K562 (cell line): ENCODE measurements around the gene P2RX2. TPM values are rescaled to one million over a fixed set of nuclear protein-coding genes. Genes with fewer than 3 reads are reported as not detected.

ENCODE experiments used
- ATAC-seq: fragments of 200-7000 bp; cut with Tn5 transposase; 3 replicates; pipeline ENCODE4 v1.9.1; 2020; ENCODE audit warnings: moderate library complexity
- BruUV-seq: library from RNA; stranded (reverse); fragments of 400-500 nt; replicated peaks from 2 replicates; lab custom pipeline; 2021; lab: Mats Ljungman, UMichigan
- CTCF ChIA-PET: fragments of 300-600 bp; formaldehyde crosslinking; extraction: SDS; loops from one replicate; lab custom pipeline; 2021; ENCODE audit warnings: low intra/inter-chr PET ratio; lab: Yijun Ruan, JAX
- POLR2A ChIA-PET: fragments of 300-600, 350-650 bp; sonication (Branson Sonifier 250); formaldehyde crosslinking; extraction: SDS; loops from one replicate; lab custom pipeline; 2021; ENCODE audit warnings: antibody characterized with exemption, inconsistent platforms; lab: Yijun Ruan, JAX
- DNase-seq, 4 experiments: peaks; one replicate each; pipeline versions ENCODE4 v3.0.0 to v3.0.0-alpha.2; 2011 to 2018; ENCODE audit warnings: low spot score in 3 of 4, mixed read lengths in 3 of 4; ENCODE audit errors: extremely low read depth in 1 of 4
- FAIRE-seq: peaks from 2 replicates; lab custom pipeline; 2011; peaks lifted over from hg19 to GRCh38; lab: Jason Lieb, UNC
- H2AFZ ChIP-seq: 2 replicates; pipeline ENCODE4 v1.6.0; 2011; ENCODE audit warnings: low read depth, low read length, control low read depth, inconsistent platforms
- H3K27ac ChIP-seq: fragments of 200-600 bp; 3 replicates; pipeline ENCODE4 v1.8.0; 2011; ENCODE audit warnings: low read depth, mild to moderate bottlenecking, control low read depth, inconsistent platforms, low read length, moderate library complexity, mixed read lengths; ENCODE audit errors: extremely low read depth
- H3K27me3 ChIP-seq, 2 experiments: fragments of 300-600 bp in 1 of 2; 2 replicates in 1 of 2; 3 replicates in 1 of 2; pipeline versions ENCODE4 v1.6.0 to v1.8.0; 2011; ENCODE audit warnings: inconsistent platforms in 2 of 2, low read length in 2 of 2, mild to moderate bottlenecking in 1 of 2, mixed read lengths in 1 of 2, moderate library complexity in 1 of 2; ENCODE audit not compliant: control insufficient read depth in 2 of 2, insufficient read depth in 2 of 2
- H3K36me3 ChIP-seq: fragments of 300-600 bp; 3 replicates; pipeline ENCODE4 v1.8.0; 2011; ENCODE audit warnings: mild to moderate bottlenecking, low read length, inconsistent platforms; ENCODE audit not compliant: control insufficient read depth, insufficient read depth
- H3K4me1 ChIP-seq, 2 experiments: fragments of 200-600 bp in 1 of 2; replicated peaks in 1 of 2; 2 replicates in 1 of 2; 3 replicates in 1 of 2; pipeline versions ENCODE4 v1.5.1 to v1.8.0; 2011; ENCODE audit warnings: inconsistent platforms in 2 of 2, low read length in 2 of 2, mild to moderate bottlenecking in 1 of 2, mixed read lengths in 1 of 2, moderate library complexity in 1 of 2; ENCODE audit not compliant: control insufficient read depth in 2 of 2, insufficient read depth in 2 of 2
- H3K4me2 ChIP-seq: 2 replicates; pipeline ENCODE4 v1.6.1; 2011; ENCODE audit warnings: low read length, control low read depth, inconsistent platforms, mixed read lengths; ENCODE audit not compliant: insufficient read depth
- H3K4me3 ChIP-seq: fragments of 200-600 bp; sonication (generic), shearing (Covaris generic); 2 replicates; pipeline ENCODE4 v1.5.1; 2016; ENCODE audit warnings: control low read depth, inconsistent platforms
- H3K79me2 ChIP-seq: fragments of 200-600 bp; 3 replicates; pipeline ENCODE4 v1.8.0; 2011; ENCODE audit warnings: low read length, inconsistent platforms; ENCODE audit not compliant: control insufficient read depth, insufficient read depth
- H3K9ac ChIP-seq, 2 experiments: 2 replicates each; pipeline versions ENCODE4 v1.6.0 to v1.6.1; 2011; ENCODE audit warnings: low read depth in 2 of 2, low read length in 2 of 2, control low read depth in 1 of 2, inconsistent platforms in 1 of 2, mild to moderate bottlenecking in 1 of 2, mixed read lengths in 1 of 2; ENCODE audit not compliant: insufficient read depth in 1 of 2
- H3K9me1 ChIP-seq: one replicate; pipeline ENCODE4 v1.6.0; 2011; ENCODE audit warnings: inconsistent platforms, mild to moderate bottlenecking, low read length, moderate library complexity; ENCODE audit not compliant: control insufficient read depth, insufficient read depth
- H3K9me3 ChIP-seq: replicated peaks from 2 replicates; pipeline ENCODE4 v1.5.1; 2011; ENCODE audit warnings: low read depth, low read length, inconsistent platforms; ENCODE audit not compliant: control insufficient read depth, insufficient read depth
- H4K20me1 ChIP-seq: replicated peaks from 2 replicates; pipeline ENCODE4 v1.6.1; 2011; ENCODE audit warnings: low read length, inconsistent platforms, mixed read lengths; ENCODE audit not compliant: control insufficient read depth, insufficient read depth
- POLR2AphosphoS5 ChIP-seq: IDR thresholded peaks from 2 replicates; pipeline ENCODE4 v1.6.1; 2011; ENCODE audit warnings: mild to moderate bottlenecking, low read depth, low read length, moderate library complexity; ENCODE audit not compliant: control insufficient read depth, insufficient read depth
- POLR2G ChIP-seq: fragments of 200-400 bp; formaldehyde crosslinking; IDR thresholded peaks from 2 replicates; pipeline ENCODE4 v1.6.1; 2017; ENCODE audit warnings: low read depth, mild to moderate bottlenecking, antibody characterized with exemption, low read length, moderate library complexity
- PTBP1 ChIP-seq: fragments of 200-400 bp; formaldehyde crosslinking; IDR thresholded peaks from 2 replicates; pipeline ENCODE4 v1.6.1; 2017; ENCODE audit warnings: low read depth, low read length
- TARDBP ChIP-seq: fragments of 450-650 bp; IDR thresholded peaks from 2 replicates; pipeline ENCODE4 v1.6.1; 2016
- ZNF668 ChIP-seq: fragments of 250-450 bp; sonication (Bioruptor Pico); IDR thresholded peaks from 2 replicates; pipeline ENCODE4 v1.8.0; 2022; ENCODE audit warnings: mild to moderate bottlenecking, inconsistent platforms
- WGBS: fragments of 100-300 bp; shearing (Covaris generic); methylation state at CpG from one replicate; pipeline ENCODE4 v1.1.6; 2016; ENCODE audit warnings: low coverage, mixed read lengths; ENCODE audit not compliant: insufficient coverage; ENCODE audit errors: missing lambda C conversion rate; 5-methylcytosine and 5-hydroxymethylcytosine counted together
- in situ Hi-C: fragments of 300-500 bp; cut with MboI; formaldehyde crosslinking; loops from 4 replicates; pipeline ENCODE4 v1.15.0; 2018; ENCODE audit warnings: inconsistent platforms, mixed read lengths
- intact Hi-C: fragments of 100-400 bp; cut with micrococcal nuclease; formaldehyde crosslinking; loops from 2 replicates; pipeline ENCODE4 v1.14.2; 2022
- polyA plus RNA-seq, 8 experiments: library from polyadenylated mRNA; depleted of rRNA in 4 of 8; stranded (reverse) in 5 of 8; unstranded in 3 of 8; fragments of >200 nt; fragmentation: Nextera tagmentation in 2 of 8; fragmentation: Illumina TruSeq in 1 of 8; extraction: Ambion mirVana in 2 of 8; extraction: Trizol in 1 of 8; gene quantifications; 2 replicates each; pipeline versions ENCODE4 v1.2.1 to v1.2.3, GENCODE V29; 2011 to 2014; ENCODE audit warnings: inconsistent platforms in 1 of 8, missing spikeins in 1 of 8
- total RNA-seq, 7 experiments: library from RNA; depleted of rRNA in 6 of 7; stranded (reverse); fragments of >200 nt in 6 of 7; fragmentation: Illumina TruSeq in 2 of 7; extraction: Trizol in 2 of 7; gene quantifications; 2 replicates each; pipeline versions ENCODE4 v1.2.1 to v1.2.3, GENCODE V29; 2011 to 2021; ENCODE audit warnings: low replicate concordance in 1 of 7

The P2RX2 gene
- total and polyA plus RNA-seq, 9 of the 15 experiments (the other 6 are each of a cell fraction or from before 2014, with no cell fraction given): not detected

DNA sequence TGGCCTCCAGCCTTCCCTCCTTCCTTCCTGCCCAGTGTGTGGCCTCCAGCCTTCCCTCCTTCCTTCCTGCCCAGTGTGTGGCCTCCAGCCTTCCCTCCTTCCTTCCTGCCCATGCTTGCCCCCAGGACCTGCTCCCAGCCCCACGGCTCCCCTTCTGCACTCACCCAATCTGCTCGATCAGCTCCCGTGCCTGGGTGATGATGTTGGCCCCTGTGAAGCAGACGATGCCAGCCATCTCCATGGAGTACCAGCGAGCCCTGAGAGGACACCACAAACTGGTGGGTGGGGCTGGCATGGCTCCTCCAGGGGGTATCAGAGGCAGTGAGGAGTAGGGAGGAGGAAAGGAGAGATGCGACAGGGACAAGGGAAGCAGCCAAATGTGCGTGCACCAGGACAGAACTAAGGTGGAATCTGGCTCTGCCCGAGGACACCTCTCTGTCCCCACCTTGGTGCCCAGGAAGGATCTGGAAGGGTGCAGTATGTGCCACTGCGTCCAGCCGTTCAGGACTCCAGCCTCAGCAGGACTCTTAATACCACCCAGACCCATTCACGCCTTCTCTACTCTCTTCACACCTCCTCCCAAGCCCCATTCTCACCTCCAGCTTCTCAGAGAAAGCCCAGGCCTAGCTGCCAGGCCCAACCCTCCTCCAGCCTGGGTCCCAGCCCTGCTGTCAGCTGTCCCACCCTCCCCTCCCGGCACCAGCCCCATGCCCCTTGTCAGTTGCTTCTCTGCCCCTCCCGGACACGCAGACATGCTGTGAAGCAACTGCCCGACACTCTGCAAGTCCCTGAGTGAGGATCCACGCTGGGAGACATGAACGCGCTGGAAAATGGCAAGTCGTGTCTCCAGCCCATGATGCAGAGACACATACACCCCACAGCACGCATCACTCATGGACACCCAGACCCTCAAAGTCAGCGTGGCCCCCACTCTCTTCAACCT lies 45.9 kb downstream of the P2RX2 start:
- Histone ChIP-seq H3K9me1 (no peaks in the 10 kb centered on the region), H3K36me3 (peaks cover 100% of the 10 kb centered on the region), H2AFZ (no peak overlapping the region), H3K27me3 (no peaks in the 10 kb centered on the region), H4K20me1 (0 out of 2 replicates have a peak, but pooled peaks cover 3% of the 10 kb centered on the region), H3K9me3 (no peaks in the 10 kb centered on the region), H3K79me2 (no peaks in the 10 kb centered on the region), H3K27ac (no peak overlapping the region), H3K4me2 (no peak overlapping the region), H3K4me1 (no peaks in the 10 kb centered on the region), H3K4me3 (no peak overlapping the region), H3K9ac (no peak overlapping the region)
- ChIA-PET POLR2A (interaction anchor here (0.7 to 2.0 kb wide), 4 partner anchors 10 to 18 kb away, joined by 3 to 5 read pairs (median 4); no protein-coding TSS in a partner anchor), CTCF (no interaction called here)
- no peak for FAIRE-seq
- 95% methylated on average over 14 of the region's 21 CpGs for WGBS
- TF ChIP-seq PTBP1 (no peak), POLR2AphosphoS5 (peak; percentile 18; the same call in 1 of the 2 replicates), ZNF668 (no peak), POLR2G (0 out of 2 replicates have a peak, but pooled peaks have one; percentile 27)
- in situ Hi-C loops: no loop called here
- no peak for DNase-seq
- no peak for ATAC-seq
- intact Hi-C loops: no loop called here
- no TSS peak for BruUV-seq

DNA sequence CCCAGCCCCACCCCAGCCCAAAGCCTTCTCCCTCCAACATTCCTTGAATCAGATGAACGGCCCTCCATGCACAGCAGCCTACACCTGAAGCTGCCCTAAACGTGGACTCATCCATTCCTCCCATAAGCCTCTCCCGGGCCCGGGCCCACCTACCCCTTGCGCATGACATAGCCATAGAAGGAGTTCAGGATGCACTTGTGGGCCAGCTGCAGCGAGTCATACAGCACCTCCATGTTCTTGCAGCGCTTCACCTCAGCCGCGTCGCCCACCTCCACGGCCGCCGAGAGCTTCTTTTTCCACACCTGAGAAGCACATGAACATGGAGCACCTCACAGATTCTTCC lies 46.5 kb downstream of the P2RX2 start:
- H3K27ac ChIP-seq: no peak overlapping the region
- ATAC-seq: no peak
- H3K36me3 ChIP-seq: peaks cover 99% of the 10 kb centered on the region
- intact Hi-C loops (no loop called here), in situ Hi-C loops (no loop called here)
- TF ChIP-seq POLR2G (peak; percentile 29; the same call in 1 of the 2 replicates), TARDBP (no peak)
- H2AFZ ChIP-seq: no peak overlapping the region
- H3K9me1 ChIP-seq: no peaks in the 10 kb centered on the region
- no peak for FAIRE-seq
- POLR2A ChIA-PET: interaction anchor here (0.6 kb wide), 1 partner anchor 10 kb away, joined by 3 read pairs; no protein-coding TSS in a partner anchor
- no peaks in the 10 kb centered on the region for H3K4me1 ChIP-seq
- H3K4me3 ChIP-seq: no peak overlapping the region
- H3K9me3 ChIP-seq: no peaks in the 10 kb centered on the region
- DNase-seq: no peak
- no TSS peak for BruUV-seq
- no peak overlapping the region for H3K9ac ChIP-seq
- 95% methylated on average over 11 of the region's 13 CpGs for WGBS
- no peak overlapping the region for H3K4me2 ChIP-seq
- no peaks in the 10 kb centered on the region for H3K79me2 ChIP-seq
- CTCF ChIA-PET: no interaction called here
- no peaks in the 10 kb centered on the region for H3K27me3 ChIP-seq
- 0 out of 2 replicates have a peak, but pooled peaks cover 3% of the 10 kb centered on the region for H4K20me1 ChIP-seq
